GM19043 (cell line): Measurements from ENCODE around the gene PPP6R1.

Experiments used
- ATAC-seq: cut with Tn5 transposase; IDR thresholded peaks from one replicate; pipeline ENCODE4 v1.9.1; 2021; ENCODE audit warnings: low read depth; ENCODE audit not compliant: unreplicated experiment

The PPP6R1 gene

GRCh38 chr19:55197528-55197927 is 61.3 kb downstream of the PPP6R1 start:
- no peak for ATAC-seq

GRCh38 chr19:55196803-55197202 is 62.0 kb downstream of the PPP6R1 start:
- no peak for ATAC-seq

- no peak for ATAC-seq
These were observed 65.3 kb downstream of the PPP6R1 start for GRCh38 chr19:55193481-55193880.

GRCh38 chr19:55189403-55189835 is 69.4 kb downstream of the PPP6R1 start:
- ATAC-seq, result no peak

GRCh38 chr19:55188625-55189024 is 70.2 kb downstream of the PPP6R1 start:
- ATAC-seq, result no peak

- ATAC-seq, result no peak
These were observed 72.7 kb downstream of the PPP6R1 start for GRCh38 chr19:55186080-55186479.

GRCh38 chr19:55181740-55182139 is 77.1 kb downstream of the PPP6R1 start:
- no peak for ATAC-seq
